GM10266 (cell line): ENCODE results near the gene CCT6A.
"Not testable (repeated sequence)": the region's sequence is repeated elsewhere in the genome, so short reads cannot be mapped to it uniquely, and the experiment has no call there.

Source experiments
- DNase-seq: peaks from one replicate; pipeline ENCODE4 v3.0.0; 2012; ENCODE audit errors: extremely low spot score
- TF ChIP-seq, protein P1 (sequence below): IDR thresholded peaks from 2 replicates; pipeline ENCODE4 v1.5.1; 2012; ENCODE audit warnings: mild to moderate bottlenecking, low read depth; ENCODE audit not compliant: control insufficient read depth, insufficient read depth; ENCODE audit errors: missing control alignments

CCT6A gene, protein sequence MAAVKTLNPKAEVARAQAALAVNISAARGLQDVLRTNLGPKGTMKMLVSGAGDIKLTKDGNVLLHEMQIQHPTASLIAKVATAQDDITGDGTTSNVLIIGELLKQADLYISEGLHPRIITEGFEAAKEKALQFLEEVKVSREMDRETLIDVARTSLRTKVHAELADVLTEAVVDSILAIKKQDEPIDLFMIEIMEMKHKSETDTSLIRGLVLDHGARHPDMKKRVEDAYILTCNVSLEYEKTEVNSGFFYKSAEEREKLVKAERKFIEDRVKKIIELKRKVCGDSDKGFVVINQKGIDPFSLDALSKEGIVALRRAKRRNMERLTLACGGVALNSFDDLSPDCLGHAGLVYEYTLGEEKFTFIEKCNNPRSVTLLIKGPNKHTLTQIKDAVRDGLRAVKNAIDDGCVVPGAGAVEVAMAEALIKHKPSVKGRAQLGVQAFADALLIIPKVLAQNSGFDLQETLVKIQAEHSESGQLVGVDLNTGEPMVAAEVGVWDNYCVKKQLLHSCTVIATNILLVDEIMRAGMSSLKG

DNA sequence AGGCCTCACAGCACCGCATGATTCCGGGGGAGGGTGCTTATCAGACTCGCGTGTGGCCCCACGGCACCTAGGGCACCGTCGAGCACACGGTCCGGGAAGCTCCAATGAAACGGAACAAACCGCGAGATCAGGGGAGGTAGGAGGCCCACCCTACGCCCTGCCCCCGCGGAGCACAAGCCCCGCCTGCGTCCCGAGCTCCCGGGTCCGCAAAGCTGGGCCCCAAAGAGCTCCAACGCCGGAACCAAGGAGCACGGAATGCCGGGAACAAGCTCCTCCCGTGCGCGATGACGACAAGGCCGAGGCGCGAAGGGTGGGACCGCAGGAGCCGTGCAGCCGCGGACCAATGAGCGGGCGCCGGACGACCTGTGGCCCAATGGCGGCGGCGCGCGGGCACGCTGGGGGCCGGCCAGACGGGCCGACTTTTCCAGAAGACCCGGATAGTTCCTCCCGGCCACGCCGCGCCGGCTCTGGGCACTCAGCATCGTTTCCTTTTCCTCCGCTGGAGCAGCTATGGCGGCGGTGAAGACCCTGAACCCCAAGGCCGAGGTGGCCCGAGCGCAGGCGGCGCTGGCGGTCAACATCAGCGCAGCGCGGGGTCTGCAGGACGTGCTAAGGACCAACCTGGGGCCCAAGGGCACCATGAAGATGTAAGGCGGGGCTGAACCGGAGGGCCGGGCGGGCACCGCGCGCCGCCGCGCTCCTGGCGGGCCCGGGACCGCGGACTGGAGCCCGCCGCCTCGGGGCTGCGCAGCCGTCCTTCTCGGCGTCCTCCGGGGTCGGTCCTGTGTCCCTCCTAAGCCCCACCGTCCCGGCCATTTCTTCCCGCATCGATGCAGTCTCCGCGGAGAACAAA is at the start of gene CCT6A, which contains the start of gene PSPH:
Gene CCT6A, plus strand, starts transcription at position 427 of the 853 bp plus-strand sequence. Its CDS starts 84 bp downstream, at position 511.
Gene PSPH, minus strand, starts transcription at position 106 of the 853 bp plus-strand sequence. CDS start 30,232 bp downstream, outside the sequence.
- peak; percentile 96 for DNase-seq
- TF ChIP-seq, protein P1, sequence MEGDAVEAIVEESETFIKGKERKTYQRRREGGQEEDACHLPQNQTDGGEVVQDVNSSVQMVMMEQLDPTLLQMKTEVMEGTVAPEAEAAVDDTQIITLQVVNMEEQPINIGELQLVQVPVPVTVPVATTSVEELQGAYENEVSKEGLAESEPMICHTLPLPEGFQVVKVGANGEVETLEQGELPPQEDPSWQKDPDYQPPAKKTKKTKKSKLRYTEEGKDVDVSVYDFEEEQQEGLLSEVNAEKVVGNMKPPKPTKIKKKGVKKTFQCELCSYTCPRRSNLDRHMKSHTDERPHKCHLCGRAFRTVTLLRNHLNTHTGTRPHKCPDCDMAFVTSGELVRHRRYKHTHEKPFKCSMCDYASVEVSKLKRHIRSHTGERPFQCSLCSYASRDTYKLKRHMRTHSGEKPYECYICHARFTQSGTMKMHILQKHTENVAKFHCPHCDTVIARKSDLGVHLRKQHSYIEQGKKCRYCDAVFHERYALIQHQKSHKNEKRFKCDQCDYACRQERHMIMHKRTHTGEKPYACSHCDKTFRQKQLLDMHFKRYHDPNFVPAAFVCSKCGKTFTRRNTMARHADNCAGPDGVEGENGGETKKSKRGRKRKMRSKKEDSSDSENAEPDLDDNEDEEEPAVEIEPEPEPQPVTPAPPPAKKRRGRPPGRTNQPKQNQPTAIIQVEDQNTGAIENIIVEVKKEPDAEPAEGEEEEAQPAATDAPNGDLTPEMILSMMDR = no peak

DNA sequence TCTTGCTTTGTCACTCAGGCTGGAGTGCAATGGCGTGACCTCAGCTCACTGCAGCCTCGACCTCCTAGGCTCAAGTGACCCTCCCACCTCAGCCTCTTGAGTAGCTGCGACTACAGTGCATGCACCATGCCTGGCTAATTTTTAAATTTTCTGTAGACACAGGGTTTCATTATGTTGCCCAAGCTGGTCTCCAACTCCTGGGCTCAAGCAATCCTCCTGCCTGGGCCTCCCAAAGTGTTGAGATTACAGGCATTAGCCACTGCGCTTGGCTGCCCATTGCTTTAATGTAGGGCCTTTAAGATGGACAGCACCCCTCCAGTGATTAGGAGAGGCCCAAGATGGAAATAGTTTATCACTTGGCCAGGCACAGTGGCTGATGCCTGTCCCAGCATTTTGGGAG is 47.8 kb upstream of the CCT6A start:
- TF ChIP-seq, protein P1 = no peak

DNA sequence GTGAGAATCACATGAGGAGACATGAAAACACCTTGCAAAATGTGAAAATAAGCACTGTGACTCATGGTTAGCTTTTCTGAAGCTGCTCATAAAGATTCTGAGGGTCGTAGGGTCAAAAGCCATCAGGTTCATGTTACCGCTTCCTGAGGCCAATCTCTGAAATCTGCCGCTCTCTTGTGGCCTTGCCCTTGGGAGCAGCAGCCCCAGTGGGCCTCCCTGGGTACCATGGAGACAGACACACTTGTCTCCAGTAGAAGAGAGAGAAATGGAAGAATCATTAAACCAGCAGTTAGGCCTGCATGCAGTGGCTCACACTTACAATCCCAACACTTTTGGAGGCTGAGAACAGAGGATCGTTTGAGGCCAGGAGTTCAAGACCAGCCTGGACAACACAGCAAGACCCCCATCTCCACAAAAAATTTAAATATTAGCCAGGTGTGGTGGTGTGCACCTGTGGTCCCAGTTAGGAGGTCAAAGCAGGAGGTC is 44.4 kb upstream of the CCT6A start:
- DNase-seq = no peak
- TF ChIP-seq, protein P1 = no peak

More for the DNA sequence above, 47.8 kb upstream of the CCT6A start:
- DNase-seq = no peak

DNA sequence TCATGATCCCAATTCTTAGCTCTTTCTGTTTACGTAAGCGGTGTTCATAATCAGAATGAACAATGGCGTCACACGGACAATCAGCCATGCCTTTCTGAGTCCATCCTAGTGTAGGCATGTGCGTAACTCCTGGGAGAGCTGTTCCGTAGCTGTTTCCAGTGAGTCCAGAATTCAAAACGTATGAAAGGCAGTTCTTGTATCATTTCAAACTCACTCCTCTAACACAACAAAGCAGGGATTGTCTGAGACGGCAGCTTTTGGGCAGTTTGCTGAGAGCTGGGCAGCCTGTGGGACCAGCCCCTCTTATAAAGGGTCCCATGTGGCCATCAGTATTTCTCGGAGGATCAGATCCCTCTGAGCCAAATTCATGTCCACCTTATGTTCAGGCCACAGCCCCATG is 43.7 kb upstream of the CCT6A start:
- no peak for DNase-seq
- TF ChIP-seq, protein P1 = no peak

DNA sequence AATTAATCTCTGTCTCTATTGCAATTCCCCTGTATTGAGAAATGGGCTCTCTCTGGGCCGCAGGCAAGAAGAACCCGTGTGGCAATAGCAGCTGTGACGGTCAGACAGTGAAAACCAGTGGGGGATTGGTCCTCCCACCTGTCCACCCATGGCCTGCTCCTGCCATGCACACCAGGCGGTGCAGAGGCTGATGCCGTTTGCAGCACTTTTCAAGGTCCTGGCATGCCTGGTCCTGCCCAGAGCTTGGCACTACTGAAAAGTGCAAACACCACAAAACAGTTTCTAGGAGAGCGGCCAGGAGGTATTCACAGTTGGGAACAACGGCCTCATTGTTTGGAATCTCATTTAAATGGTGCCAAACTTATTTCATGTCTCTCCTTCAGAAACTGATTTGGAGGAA is 41.9 kb upstream of the CCT6A start:
- DNase-seq = no peak
- TF ChIP-seq, protein P1 = no peak

DNA sequence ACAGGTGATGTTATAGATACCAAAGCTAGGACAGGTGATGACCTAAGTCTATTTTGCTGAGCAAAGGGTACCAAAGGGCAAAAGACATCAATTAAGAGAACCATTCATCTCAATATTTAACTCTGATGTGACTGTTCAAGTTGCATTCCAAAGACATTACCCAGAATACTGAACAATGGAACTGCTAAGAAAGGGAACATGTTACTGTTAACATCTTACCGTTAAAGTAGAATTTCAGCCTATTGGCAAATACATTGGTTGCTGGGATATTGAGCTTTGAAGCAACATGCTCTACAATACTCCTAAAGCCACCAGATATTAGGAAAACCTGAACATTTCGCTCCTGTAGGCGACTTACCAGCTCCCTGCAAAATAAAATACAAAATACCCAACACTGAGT is 34.5 kb upstream of the CCT6A start:
- DNase-seq = not testable (repeated sequence)

DNA sequence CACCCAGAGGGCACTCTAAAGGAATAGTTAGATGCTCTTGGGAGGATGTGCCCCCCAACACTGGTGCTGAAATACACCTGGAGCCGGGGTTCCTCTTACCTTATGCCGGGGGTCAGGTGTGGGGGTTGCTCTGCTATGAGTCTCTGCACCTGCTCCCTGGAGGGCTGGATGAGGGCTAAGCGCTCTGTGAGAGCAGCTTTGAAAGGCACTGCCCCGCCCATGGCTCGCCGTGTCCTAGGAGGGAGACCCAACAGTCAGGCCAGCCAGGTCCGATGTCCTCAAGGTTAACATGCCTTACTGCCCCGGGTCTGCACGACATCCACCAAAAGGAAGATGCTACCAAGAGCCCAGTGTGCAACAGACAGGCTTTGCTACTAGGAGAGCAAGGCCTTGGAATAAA is 32.1 kb upstream of the CCT6A start:
- no peak for DNase-seq
- TF ChIP-seq, protein P1 = no peak
